Measurements from ENCODE around the gene CD8B2.

The CD8B2 gene

DNA sequence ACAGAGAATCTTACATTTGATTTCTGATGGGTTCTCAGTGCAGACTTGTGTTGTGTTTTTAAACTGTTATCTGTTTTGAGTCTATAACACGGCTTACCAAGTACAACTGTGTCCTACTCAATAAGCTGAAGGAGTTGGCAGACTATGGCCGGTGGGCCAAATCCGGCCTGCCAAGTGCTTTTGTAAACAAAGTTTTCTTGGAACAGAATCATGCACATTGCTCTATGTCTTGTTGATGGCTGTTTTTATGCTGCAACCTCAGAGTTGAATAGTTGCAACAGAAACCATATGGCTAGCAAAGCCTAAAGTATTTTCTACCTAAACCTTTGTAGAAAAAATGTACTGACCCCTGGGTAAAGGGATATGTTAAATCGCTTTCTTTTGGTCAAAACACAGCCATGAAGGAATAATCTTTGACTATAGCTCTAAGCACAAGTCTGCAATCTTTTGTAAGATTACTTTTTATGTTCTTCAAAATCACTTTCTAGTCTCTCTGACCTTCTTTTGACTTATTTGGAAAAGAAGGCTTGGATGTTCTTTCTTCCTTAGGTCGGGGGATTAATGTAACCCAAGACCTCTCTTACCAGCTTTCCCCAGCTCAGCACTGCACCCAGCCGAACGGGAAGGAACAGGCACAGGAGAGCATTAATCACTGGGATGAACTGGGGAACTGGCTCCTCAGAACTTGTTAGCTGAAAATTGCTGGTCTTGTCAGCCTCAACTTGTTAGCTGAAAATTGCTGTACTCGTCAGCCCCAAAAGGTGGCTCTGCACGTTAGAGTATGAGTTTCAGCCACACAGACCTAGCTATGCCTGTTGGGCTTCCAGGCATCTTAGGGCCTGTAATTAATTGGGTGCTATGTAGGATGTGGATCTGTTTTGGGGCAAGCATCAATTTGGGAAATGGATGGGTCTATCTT is 75.4 kb downstream of the CD8B2 start:
- TF ChIP-seq EZH2 (optimal IDR thresholded peaks at IDR 0.05; ENCODE audit: low read depth, low read length) = no peak
- TF ChIP-seq CTCF (IDR thresholded peaks at IDR 0.05; ENCODE audit: low read length) = peak; percentile 32; the same call in 1 of the 2 replicates
- TF ChIP-seq EZH2phosphoT487 (IDR thresholded peaks at IDR 0.05; ENCODE audit: low read length) = no peak
- H3K9me2 ChIP-seq (replicated peaks; ENCODE audit: insufficient read depth, low read length) = no peaks in the 10 kb centered on the region
- H3K9ac ChIP-seq (ENCODE audit: low read length) = no peak overlapping the region
- H2AFZ ChIP-seq (ENCODE audit: low read length) = no peak overlapping the region
- no peaks in the 10 kb centered on the region for H3K79me2 ChIP-seq (ENCODE audit: low read length)
- peak; percentile 41 for DNase-seq
- H3K9me3 ChIP-seq (replicated peaks; ENCODE audit: insufficient read depth, low read length) = no peaks in the 10 kb centered on the region
- H3K4me3 ChIP-seq (ENCODE audit: low read length) = no peak overlapping the region
- H3K4me1 ChIP-seq (ENCODE audit: low read length) = peaks cover 26% of the 10 kb centered on the region
- H3K4me2 ChIP-seq (ENCODE audit: low read depth, low read length) = no peak overlapping the region
- H3K27ac ChIP-seq (ENCODE audit: low read length) = no peak overlapping the region
- H3K36me3 ChIP-seq (replicated peaks; ENCODE audit: insufficient read depth, low read length) = no peaks in the 10 kb centered on the region
- no peaks in the 10 kb centered on the region for H3K27me3 ChIP-seq (replicated peaks; ENCODE audit: insufficient read depth, low read length)
- no peaks in the 10 kb centered on the region for H4K20me1 ChIP-seq (ENCODE audit: insufficient read depth, low read length)
- H3F3A ChIP-seq (ENCODE audit: insufficient read depth, low read length) = peaks cover 13% of the 10 kb centered on the region

- H3K9ac ChIP-seq (ENCODE audit: low read length) = no peak overlapping the region
- H2AFZ ChIP-seq (ENCODE audit: low read length) = no peak overlapping the region
- H3K4me3 ChIP-seq (ENCODE audit: low read length) = no peak overlapping the region
- TF ChIP-seq CTCF (IDR thresholded peaks at IDR 0.05; ENCODE audit: low read length) (peak; percentile 5; the same call in 1 of the 2 replicates), EZH2 (optimal IDR thresholded peaks at IDR 0.05; ENCODE audit: low read depth, low read length) (no peak)
- no peak overlapping the region for H3K27ac ChIP-seq (ENCODE audit: low read length)
- peaks cover 26% of the 10 kb centered on the region for H3K4me1 ChIP-seq (ENCODE audit: low read length)
- H3K9me3 ChIP-seq (replicated peaks; ENCODE audit: insufficient read depth, low read length) = no peaks in the 10 kb centered on the region
- peaks cover 13% of the 10 kb centered on the region for H3F3A ChIP-seq (ENCODE audit: insufficient read depth, low read length)
- no peaks in the 10 kb centered on the region for H4K20me1 ChIP-seq (ENCODE audit: insufficient read depth, low read length)
- H3K36me3 ChIP-seq (replicated peaks; ENCODE audit: insufficient read depth, low read length) = no peaks in the 10 kb centered on the region
- no peaks in the 10 kb centered on the region for H3K27me3 ChIP-seq (replicated peaks; ENCODE audit: insufficient read depth, low read length)
- H3K79me2 ChIP-seq (ENCODE audit: low read length) = no peaks in the 10 kb centered on the region
- H3K9me2 ChIP-seq (replicated peaks; ENCODE audit: insufficient read depth, low read length) = no peaks in the 10 kb centered on the region
- no peak overlapping the region for H3K4me2 ChIP-seq (ENCODE audit: low read depth, low read length)
- DNase-seq = no peak
Measured at GRCh38 chr2:106563195-106563594, 76.0 kb downstream of the CD8B2 start.

- Histone ChIP-seq H3K4me3 (ENCODE audit: low read length) (no peak overlapping the region), H3K4me1 (ENCODE audit: low read length) (peaks cover 26% of the 10 kb centered on the region), H3K4me2 (ENCODE audit: low read depth, low read length) (peak overlapping the region; percentile 42), H3K36me3 (replicated peaks; ENCODE audit: insufficient read depth, low read length) (no peaks in the 10 kb centered on the region), H2AFZ (ENCODE audit: low read length) (peak overlapping the region; percentile 65; the same call in 1 of the 2 replicates), H3K27ac (ENCODE audit: low read length) (peak overlapping the region; percentile 65; the same call in 1 of the 2 replicates), H3K9me2 (replicated peaks; ENCODE audit: insufficient read depth, low read length) (no peaks in the 10 kb centered on the region), H3K79me2 (ENCODE audit: low read length) (no peaks in the 10 kb centered on the region), H3K9ac (ENCODE audit: low read length) (peak overlapping the region; percentile 10; the same call in 1 of the 2 replicates), H3K27me3 (replicated peaks; ENCODE audit: insufficient read depth, low read length) (no peaks in the 10 kb centered on the region), H3K9me3 (replicated peaks; ENCODE audit: insufficient read depth, low read length) (no peaks in the 10 kb centered on the region), H4K20me1 (ENCODE audit: insufficient read depth, low read length) (no peaks in the 10 kb centered on the region), H3F3A (ENCODE audit: insufficient read depth, low read length) (peaks cover 13% of the 10 kb centered on the region)
- DNase-seq = peak; percentile 65
- no peak for TF ChIP-seq EZH2phosphoT487 (IDR thresholded peaks at IDR 0.05; ENCODE audit: low read length)
- TF ChIP-seq CTCF (IDR thresholded peaks at IDR 0.05; ENCODE audit: low read length) = no peak
- no peak for TF ChIP-seq EZH2 (optimal IDR thresholded peaks at IDR 0.05; ENCODE audit: low read depth, low read length)
Measured at GRCh38 chr2:106565599-106565998, 78.4 kb downstream of the CD8B2 start.

All from MM.1S (cell line).